Stimulated activated CD8-positive, alpha-beta memory T cell treated with anti-CD3 and anti-CD28 coated beads, Interleukin-12 subunit alpha, Interleukin-12 subunit beta, amount 100 ng/mL, for 24 hours (primary cell): ENCODE data around the gene CIITA.
"Not testable (repeated sequence)": the region's sequence is repeated elsewhere in the genome, so short reads cannot be mapped to it uniquely, and the experiment has no call there.

ENCODE experiments used
- DNase-seq: peaks from one replicate; pipeline ENCODE4 v3.0.0-alpha.2; 2020; ENCODE audit errors: extremely low read depth

The CIITA gene

GRCh38 chr16:10959161-10959560, 82.2 kb downstream of the CIITA start:
- DNase-seq: no peak

GRCh38 chr16:10961231-10961630, 84.2 kb downstream of the CIITA start:
- DNase-seq: no peak

GRCh38 chr16:10964039-10964890, 87.3 kb downstream of the CIITA start:
- no peak for DNase-seq

GRCh38 chr16:10964891-10965326, 87.9 kb downstream of the CIITA start:
- DNase-seq: no peak

GRCh38 chr16:10965440-10966061, 88.5 kb downstream of the CIITA start:
- no peak for DNase-seq

- no peak for DNase-seq
These were observed 89.1 kb downstream of the CIITA start for GRCh38 chr16:10966129-10966528.

GRCh38 chr16:10966559-10966958, 89.6 kb downstream of the CIITA start:
- not testable (repeated sequence) for DNase-seq

GRCh38 chr16:10967986-10968385, 91.0 kb downstream of the CIITA start:
- no peak for DNase-seq

- no peak for DNase-seq
These were observed 91.5 kb downstream of the CIITA start for GRCh38 chr16:10968498-10968897.

GRCh38 chr16:10969615-10970014, 92.6 kb downstream of the CIITA start:
- no peak for DNase-seq

- no peak for DNase-seq
These were observed 93.1 kb downstream of the CIITA start for GRCh38 chr16:10970065-10970464.

GRCh38 chr16:10971560-10971961, 94.6 kb downstream of the CIITA start:
- DNase-seq: no peak

- DNase-seq: no peak
These were observed 95.3 kb downstream of the CIITA start for GRCh38 chr16:10972108-10972818.

GRCh38 chr16:10972819-10973464, 95.9 kb downstream of the CIITA start:
- no peak for DNase-seq

GRCh38 chr16:10976634-10977033, 99.6 kb downstream of the CIITA start:
- no peak for DNase-seq

GRCh38 chr16:10978124-10978523, 101.1 kb downstream of the CIITA start:
- no peak for DNase-seq

- no peak for DNase-seq
These were observed 102.0 kb downstream of the CIITA start for GRCh38 chr16:10978871-10979446.

GRCh38 chr16:10979717-10980601, 103.0 kb downstream of the CIITA start:
- DNase-seq: no peak

GRCh38 chr16:10980813-10981212, 103.8 kb downstream of the CIITA start:
- no peak for DNase-seq

- DNase-seq: no peak
These were observed 104.8 kb downstream of the CIITA start for GRCh38 chr16:10981697-10982216.
